GM12865 (cell line): Measurements from ENCODE around the gene DNAH1.

ENCODE experiments used
- DNase-seq: peaks from one replicate; pipeline ENCODE4 v3.0.0; 2010; ENCODE audit warnings: low read depth
- H3K4me3 ChIP-seq: 2 replicates; pipeline ENCODE4 v1.5.1; 2011; ENCODE audit warnings: mild to moderate bottlenecking, low read depth, low read length, control low read depth
- TF ChIP-seq, protein P1 (sequence below): IDR thresholded peaks from 2 replicates; pipeline ENCODE4 v1.5.1; 2011; ENCODE audit warnings: low read length, control low read depth, low read depth, inconsistent platforms; ENCODE audit not compliant: insufficient read depth; ENCODE audit errors: missing control alignments

DNAH1 gene

DNA sequence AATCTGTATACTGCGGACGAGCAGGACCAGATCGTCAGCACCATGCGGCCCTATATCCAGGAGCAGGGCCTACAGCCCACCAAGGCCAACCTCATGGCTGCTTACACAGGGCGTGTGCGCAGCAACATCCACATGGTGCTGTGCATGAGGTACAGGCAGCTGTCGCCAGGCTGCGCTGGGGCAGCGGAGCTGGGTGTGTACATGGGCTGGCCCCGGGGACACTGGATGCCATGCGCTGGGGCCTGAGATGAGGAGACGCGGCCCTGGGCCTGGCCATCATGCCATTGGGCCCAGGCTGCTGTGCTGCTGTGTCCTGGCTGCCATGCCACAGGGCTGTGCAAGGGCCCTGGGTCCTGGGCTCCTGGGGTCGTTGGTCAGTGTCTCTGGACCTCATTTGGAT lies 67.3 kb downstream of the DNAH1 start:
- TF ChIP-seq, protein P1, sequence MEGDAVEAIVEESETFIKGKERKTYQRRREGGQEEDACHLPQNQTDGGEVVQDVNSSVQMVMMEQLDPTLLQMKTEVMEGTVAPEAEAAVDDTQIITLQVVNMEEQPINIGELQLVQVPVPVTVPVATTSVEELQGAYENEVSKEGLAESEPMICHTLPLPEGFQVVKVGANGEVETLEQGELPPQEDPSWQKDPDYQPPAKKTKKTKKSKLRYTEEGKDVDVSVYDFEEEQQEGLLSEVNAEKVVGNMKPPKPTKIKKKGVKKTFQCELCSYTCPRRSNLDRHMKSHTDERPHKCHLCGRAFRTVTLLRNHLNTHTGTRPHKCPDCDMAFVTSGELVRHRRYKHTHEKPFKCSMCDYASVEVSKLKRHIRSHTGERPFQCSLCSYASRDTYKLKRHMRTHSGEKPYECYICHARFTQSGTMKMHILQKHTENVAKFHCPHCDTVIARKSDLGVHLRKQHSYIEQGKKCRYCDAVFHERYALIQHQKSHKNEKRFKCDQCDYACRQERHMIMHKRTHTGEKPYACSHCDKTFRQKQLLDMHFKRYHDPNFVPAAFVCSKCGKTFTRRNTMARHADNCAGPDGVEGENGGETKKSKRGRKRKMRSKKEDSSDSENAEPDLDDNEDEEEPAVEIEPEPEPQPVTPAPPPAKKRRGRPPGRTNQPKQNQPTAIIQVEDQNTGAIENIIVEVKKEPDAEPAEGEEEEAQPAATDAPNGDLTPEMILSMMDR: no peak
- no peak for DNase-seq

DNA sequence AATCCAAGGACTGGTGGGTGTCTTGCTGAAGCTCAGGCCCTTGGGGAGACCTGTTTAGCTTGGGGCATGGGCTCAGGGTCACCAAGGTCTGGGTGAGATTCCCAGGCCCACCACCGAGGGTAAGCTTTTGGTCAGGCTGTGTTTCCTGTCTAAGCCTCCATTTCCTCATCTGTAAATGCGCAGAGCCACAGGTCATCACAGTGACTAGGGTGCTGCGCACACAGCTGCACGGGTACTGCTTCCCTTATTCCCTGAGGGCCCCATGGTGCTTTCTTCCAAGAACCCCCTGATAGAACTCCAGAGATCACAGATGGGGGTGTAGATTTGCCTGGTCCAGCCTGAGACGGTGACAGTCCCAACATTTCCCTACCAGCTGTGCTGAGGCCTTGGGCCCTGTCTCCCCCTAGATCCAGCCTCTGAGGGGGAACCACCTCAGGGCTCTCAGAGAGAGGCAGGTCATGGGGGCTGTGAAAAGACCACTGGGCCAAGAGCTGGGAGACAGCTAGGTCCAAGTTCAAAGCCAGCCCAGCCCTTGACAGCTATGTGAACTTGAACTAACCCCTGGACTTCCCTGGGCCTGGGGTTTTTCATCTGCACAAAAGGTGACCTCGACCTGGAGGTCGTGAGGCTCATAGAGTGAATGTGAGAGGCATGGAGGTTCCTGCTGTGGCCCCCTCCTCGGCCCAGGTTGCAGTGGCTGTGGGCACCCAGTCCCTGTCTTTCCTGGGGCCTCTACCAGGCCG lies 68.1 kb downstream of the DNAH1 start:
- no peak for DNase-seq
- no peak overlapping the region for H3K4me3 ChIP-seq

More for the DNA sequence above, 67.3 kb downstream of the DNAH1 start:
- H3K4me3 ChIP-seq: no peak overlapping the region

DNA sequence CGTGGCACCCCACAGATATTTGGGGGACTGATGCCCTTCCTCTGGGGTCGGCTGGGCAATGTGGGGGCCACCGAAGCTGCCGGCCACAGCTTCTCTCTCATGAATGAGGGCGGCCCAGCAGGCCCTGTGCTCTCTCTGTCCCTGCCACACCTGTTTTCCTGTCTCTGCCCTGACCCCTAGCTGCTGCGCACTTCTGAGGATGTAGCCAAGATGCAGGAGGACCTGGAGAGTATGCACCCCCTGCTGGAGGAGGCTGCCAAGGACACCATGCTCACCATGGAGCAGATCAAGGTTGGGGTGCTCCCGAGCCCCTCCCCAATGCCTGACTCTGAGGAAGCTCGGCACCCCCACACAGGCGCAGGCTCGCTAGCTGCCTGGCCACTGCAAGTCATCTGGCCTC lies 69.0 kb downstream of the DNAH1 start:
- DNase-seq: peak; percentile 77
- TF ChIP-seq, protein P1: peak; percentile 66
- no peak overlapping the region for H3K4me3 ChIP-seq

More for the DNA sequence above, 68.1 kb downstream of the DNAH1 start:
- TF ChIP-seq, protein P1: no peak

DNA sequence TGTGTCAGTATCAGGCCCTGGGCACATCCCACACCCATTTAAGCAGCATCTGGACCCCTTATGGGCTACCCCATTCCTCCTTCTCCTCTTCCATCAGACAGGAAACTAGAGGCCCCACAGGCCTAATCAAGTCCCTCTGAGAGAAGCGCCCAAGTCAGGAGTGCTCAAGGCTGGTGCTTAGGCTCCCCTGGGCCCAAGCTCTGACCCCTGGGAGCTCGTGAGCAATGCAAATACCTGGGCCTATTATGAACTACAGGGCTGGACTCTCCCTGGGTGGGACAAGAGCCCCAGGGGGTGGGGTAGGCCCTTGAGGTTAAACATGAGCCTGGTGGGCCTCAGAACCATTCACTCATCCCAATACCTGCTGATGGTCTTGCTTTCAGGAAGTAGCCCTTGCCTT lies 71.4 kb downstream of the DNAH1 start:
- DNase-seq: no peak
- TF ChIP-seq, protein P1: no peak
- no peak overlapping the region for H3K4me3 ChIP-seq

DNA sequence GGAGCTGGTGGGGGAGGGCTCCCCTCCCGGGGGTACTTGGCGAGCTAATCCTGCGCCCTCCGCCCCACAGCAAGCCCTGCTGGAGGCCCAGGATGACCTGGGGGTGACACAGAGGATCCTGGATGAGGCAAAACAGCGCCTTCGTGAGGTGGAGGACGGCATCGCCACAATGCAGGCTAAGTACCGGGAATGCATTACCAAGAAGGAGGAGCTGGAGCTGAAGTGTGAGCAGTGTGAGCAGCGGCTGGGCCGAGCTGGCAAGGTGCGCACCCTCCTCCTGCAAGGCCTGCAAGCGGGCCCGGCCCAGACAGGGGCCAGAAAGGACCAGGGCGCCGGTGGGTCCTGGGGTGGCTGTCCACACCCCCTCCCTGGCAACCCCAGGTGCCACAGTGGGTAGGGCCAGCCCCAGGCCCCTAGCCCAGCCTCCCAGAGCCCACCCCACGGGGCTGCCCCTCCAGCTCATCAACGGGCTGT lies 72.3 kb downstream of the DNAH1 start:
- TF ChIP-seq, protein P1: no peak
- no peak overlapping the region for H3K4me3 ChIP-seq
- no peak for DNase-seq

DNA sequence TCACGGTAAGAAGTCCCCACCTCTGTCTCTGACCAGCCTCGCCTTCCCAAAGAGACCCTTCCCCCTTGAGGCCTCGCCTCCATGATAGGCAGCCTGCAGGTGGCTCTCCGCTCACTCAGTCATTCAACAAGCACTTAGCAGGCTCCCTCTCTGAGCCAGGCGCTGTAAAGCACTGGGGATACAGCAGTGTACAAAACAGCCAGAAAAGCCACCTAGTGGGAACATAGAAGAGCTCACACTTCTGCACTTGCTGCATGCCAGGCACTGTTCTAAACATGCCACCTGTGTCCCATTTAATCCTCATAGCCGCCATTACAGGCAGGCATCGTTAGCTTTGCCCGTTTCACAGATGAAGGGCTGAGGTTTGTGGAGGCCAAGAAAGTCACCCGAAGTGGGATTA lies 72.8 kb downstream of the DNAH1 start:
- TF ChIP-seq, protein P1: no peak
- H3K4me3 ChIP-seq: no peak overlapping the region
- no peak for DNase-seq

DNA sequence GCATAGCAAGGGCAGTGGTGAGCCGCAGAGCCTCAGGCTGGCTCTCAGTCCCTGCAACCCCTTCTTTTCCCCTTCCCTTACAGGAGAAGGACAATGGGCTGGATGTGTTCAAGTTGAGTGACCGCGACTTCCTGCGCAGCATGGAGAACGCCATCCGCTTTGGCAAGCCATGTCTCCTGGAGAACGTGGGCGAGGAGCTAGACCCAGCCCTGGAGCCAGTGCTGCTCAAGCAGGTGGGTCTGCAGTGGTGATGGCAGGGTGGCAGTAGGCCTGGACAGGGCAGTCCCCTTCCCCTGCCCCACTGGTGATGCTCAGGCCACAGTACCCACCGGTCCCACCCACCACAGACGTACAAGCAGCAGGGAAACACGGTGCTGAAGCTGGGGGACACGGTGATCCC lies 75.0 kb downstream of the DNAH1 start:
- no peak overlapping the region for H3K4me3 ChIP-seq
- DNase-seq: no peak
- TF ChIP-seq, protein P1: no peak
